ENCODE results near the gene ARL16. TPM values are rescaled to one million over a fixed set of nuclear protein-coding genes. Genes with fewer than 3 reads are reported as not detected.

The ARL16 gene
- polyA plus RNA-seq, 1 donor (not counting 4 experiments of a cell fraction or from before 2014, with no cell fraction given) = 48.7 TPM

DNA sequence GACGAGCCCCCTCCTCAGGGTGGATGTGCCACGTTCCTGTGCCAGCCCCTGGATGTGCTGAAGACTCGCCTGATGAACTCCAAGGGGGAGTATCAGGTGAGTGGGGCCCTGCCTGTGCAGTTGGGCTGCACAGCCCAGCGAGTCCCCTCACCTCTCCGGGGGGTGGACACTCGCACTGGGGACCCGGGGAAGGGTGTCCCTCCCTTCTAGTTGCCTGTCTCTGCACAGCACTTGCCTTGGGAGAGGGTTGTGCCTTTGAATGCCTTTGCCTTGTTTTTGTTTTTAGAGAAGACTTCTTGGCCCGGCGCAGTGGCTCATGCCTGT lies 34.1 kb upstream of the ARL16 start:
- DNase-seq (ENCODE audit: low read depth, low spot score) (no peak), FAIRE-seq (no peak)
- Histone ChIP-seq H3K4me3 (ENCODE audit: control insufficient read depth in 2 of 3, extremely low read depth in 1 of 3, insufficient read depth in 2 of 3, low read depth in 1 of 3, low read length in 3 of 3) (no peak overlapping the region), H3K36me3 (ENCODE audit: control insufficient read depth in 2 of 2, extremely low read depth in 1 of 2, insufficient read depth in 2 of 2, low read length in 2 of 2) (peaks cover 0 to 11% of the 10 kb centered on the region in 2 experiments), H3K4me1 (ENCODE audit: control insufficient read depth, extremely low read depth, insufficient read depth, low read length) (peaks cover 23% of the 10 kb centered on the region), H3K27ac (ENCODE audit: control insufficient read depth, insufficient read depth, low read length) (no peak overlapping the region), H3K9me3 (ENCODE audit: control insufficient read depth, low read depth, low read length) (no peaks in the 10 kb centered on the region), H3K27me3 (ENCODE audit: control insufficient read depth, extremely low read depth, insufficient read depth, low read length) (no peaks in the 10 kb centered on the region), H3K79me2 (ENCODE audit: control insufficient read depth, insufficient read depth, low read length) (peaks cover 19% of the 10 kb centered on the region), H3K9me1 (ENCODE audit: control insufficient read depth, extremely low read depth, insufficient read depth, low read length) (no peaks in the 10 kb centered on the region), H3K4me2 (ENCODE audit: control insufficient read depth, extremely low read depth, insufficient read depth, low read depth, low read length) (no peak overlapping the region), H3K9ac (ENCODE audit: control insufficient read depth, extremely low read depth, insufficient read depth, low read length) (no peak overlapping the region), H2AFZ (ENCODE audit: control insufficient read depth, low read length) (no peak overlapping the region), H4K20me1 (ENCODE audit: control insufficient read depth, extremely low read depth, insufficient read depth, low read length) (no peaks in the 10 kb centered on the region)
- dilution Hi-C loops (cut with MboI; ENCODE audit: extremely low pct_ligation_motif_present, low sequenced_read_pairs) = no loop called here
- no peak for TF ChIP-seq EZH2 (IDR thresholded peaks at IDR 0.05; ENCODE audit: low read length)
- TF ChIP-seq CTCF (optimal IDR thresholded peaks at IDR 0.05 in 1 of 3, IDR thresholded peaks at IDR 0.05 in 1 of 3, conservative IDR thresholded peaks at IDR 0.05 in 1 of 3; ENCODE audit: extremely low read depth in 1 of 3, insufficient read depth in 2 of 3, low read length in 3 of 3) = no peak

DNA sequence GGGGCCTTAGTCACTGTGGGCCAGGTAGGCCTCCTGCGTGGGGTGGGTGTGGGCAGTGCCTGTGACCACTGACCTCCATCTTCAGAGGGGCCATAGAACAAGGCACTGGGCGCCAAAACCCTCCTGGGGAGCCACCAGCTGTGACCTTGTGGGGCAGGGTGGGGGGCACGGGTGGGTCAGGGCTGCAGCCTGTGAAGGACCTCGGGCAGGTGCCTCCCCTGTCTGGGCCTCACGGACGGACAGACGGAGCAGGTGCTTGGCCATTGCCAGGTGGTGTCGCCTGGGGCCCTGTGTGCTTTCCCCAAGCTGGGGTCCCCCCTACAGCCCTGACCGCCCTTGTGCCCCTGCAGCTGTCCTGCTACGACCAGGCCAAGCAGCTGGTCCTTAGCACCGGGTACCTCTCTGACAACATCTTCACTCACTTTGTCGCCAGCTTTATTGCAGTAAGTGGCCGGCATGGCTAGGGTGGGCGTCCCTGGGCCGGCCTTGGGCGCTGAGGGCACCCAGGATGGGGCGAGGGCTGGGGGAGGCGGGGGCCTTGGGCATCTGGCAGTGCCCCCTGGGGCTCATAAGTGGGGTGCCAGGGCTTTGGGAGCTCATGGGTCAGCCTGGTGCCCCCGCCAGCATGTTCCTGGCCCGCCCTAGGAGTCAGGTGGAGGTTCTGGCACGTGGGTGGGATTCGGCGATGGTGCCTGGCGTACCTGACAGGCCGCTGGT lies 33.6 kb upstream of the ARL16 start:
- H3K9me1 ChIP-seq (ENCODE audit: control insufficient read depth, extremely low read depth, insufficient read depth, low read length) = no peaks in the 10 kb centered on the region
- H3K27me3 ChIP-seq (ENCODE audit: control insufficient read depth, extremely low read depth, insufficient read depth, low read length) = no peaks in the 10 kb centered on the region
- no peak for FAIRE-seq
- H3K79me2 ChIP-seq (ENCODE audit: control insufficient read depth, insufficient read depth, low read length) = peaks cover 21% of the 10 kb centered on the region
- H2AFZ ChIP-seq (ENCODE audit: control insufficient read depth, low read length) = no peak overlapping the region
- peaks cover 20% of the 10 kb centered on the region for H3K4me1 ChIP-seq (ENCODE audit: control insufficient read depth, extremely low read depth, insufficient read depth, low read length)
- H3K27ac ChIP-seq (ENCODE audit: control insufficient read depth, insufficient read depth, low read length) = no peak overlapping the region
- dilution Hi-C loops (cut with MboI; ENCODE audit: extremely low pct_ligation_motif_present, low sequenced_read_pairs) = no loop called here
- no peaks in the 10 kb centered on the region for H4K20me1 ChIP-seq (ENCODE audit: control insufficient read depth, extremely low read depth, insufficient read depth, low read length)
- H3K9me3 ChIP-seq (ENCODE audit: control insufficient read depth, low read depth, low read length) = no peaks in the 10 kb centered on the region
- no peak for TF ChIP-seq CTCF (optimal IDR thresholded peaks at IDR 0.05 in 1 of 3, IDR thresholded peaks at IDR 0.05 in 1 of 3, conservative IDR thresholded peaks at IDR 0.05 in 1 of 3; ENCODE audit: extremely low read depth in 1 of 3, insufficient read depth in 2 of 3, low read length in 3 of 3)
- no peak for TF ChIP-seq EZH2 (IDR thresholded peaks at IDR 0.05; ENCODE audit: low read length)
- H3K4me3 ChIP-seq (ENCODE audit: control insufficient read depth in 2 of 3, extremely low read depth in 1 of 3, insufficient read depth in 2 of 3, low read depth in 1 of 3, low read length in 3 of 3) = no peak overlapping the region
- peaks cover 0 to 11% of the 10 kb centered on the region in 2 experiments for H3K36me3 ChIP-seq (ENCODE audit: control insufficient read depth in 2 of 2, extremely low read depth in 1 of 2, insufficient read depth in 2 of 2, low read length in 2 of 2)
- H3K9ac ChIP-seq (ENCODE audit: control insufficient read depth, extremely low read depth, insufficient read depth, low read length) = no peak overlapping the region
- no peak for DNase-seq (ENCODE audit: low read depth, low spot score)
- no peak overlapping the region for H3K4me2 ChIP-seq (ENCODE audit: control insufficient read depth, extremely low read depth, insufficient read depth, low read depth, low read length)

Data from keratinocyte (primary cell).